Measurements from ENCODE around the gene CEBPZ. TPM values are rescaled to one million over a fixed set of nuclear protein-coding genes. Genes with fewer than 3 reads are reported as not detected.

CEBPZ gene
- total RNA-seq, 2 donors from 2014 or later: 43.6 to 53.2 TPM

- intact Hi-C loops (cut with DNase I): no loop called here
- Histone ChIP-seq H3K9me3 (no peaks in the 10 kb centered on the region), H3K27me3 (no peaks in the 10 kb centered on the region), H3K27ac (no peak overlapping the region), H3K4me3 (no peak overlapping the region), H3K36me3 (peaks cover 6% of the 10 kb centered on the region), H3K4me1 (no peaks in the 10 kb centered on the region), H3K9ac (ENCODE audit: low read depth in 2 of 2, low read length in 2 of 2) (no peak overlapping the region)
- no peak for TF ChIP-seq CTCF (IDR thresholded peaks at IDR 0.05)
- no peak for DNase-seq
These were observed 36.3 kb upstream of the CEBPZ start for GRCh38 chr2:37267685-37268084.

GRCh38 chr2:37263839-37264238 lies 32.4 kb upstream of the CEBPZ start:
- intact Hi-C loops (cut with DNase I): no loop called here
- Histone ChIP-seq H3K36me3 (peaks cover 4% of the 10 kb centered on the region), H3K27ac (no peak overlapping the region), H3K9ac (ENCODE audit: low read depth in 2 of 2, low read length in 2 of 2) (no peak overlapping the region), H3K9me3 (no peaks in the 10 kb centered on the region), H3K4me1 (no peaks in the 10 kb centered on the region), H3K4me3 (no peak overlapping the region), H3K27me3 (no peaks in the 10 kb centered on the region)
- no peak for DNase-seq
- no peak for TF ChIP-seq CTCF (IDR thresholded peaks at IDR 0.05)

- intact Hi-C loops (cut with DNase I): no loop called here
- no peak overlapping the region for H3K9ac ChIP-seq (ENCODE audit: low read depth in 2 of 2, low read length in 2 of 2)
- no peak overlapping the region for H3K27ac ChIP-seq
- H3K4me1 ChIP-seq: no peaks in the 10 kb centered on the region
- H3K27me3 ChIP-seq: no peaks in the 10 kb centered on the region
- no peaks in the 10 kb centered on the region for H3K9me3 ChIP-seq
- DNase-seq: no peak
- H3K4me3 ChIP-seq: no peak overlapping the region
- no peaks in the 10 kb centered on the region for H3K36me3 ChIP-seq
- no peak for TF ChIP-seq CTCF (IDR thresholded peaks at IDR 0.05)
These were observed 31.1 kb upstream of the CEBPZ start for GRCh38 chr2:37262522-37262921.

GRCh38 chr2:37250869-37251740 lies 19.7 kb upstream of the CEBPZ start:
- Histone ChIP-seq H3K9me3 (no peaks in the 10 kb centered on the region), H3K27me3 (no peaks in the 10 kb centered on the region), H3K9ac (ENCODE audit: low read depth in 2 of 2, low read length in 2 of 2) (no peak overlapping the region), H3K4me3 (no peak overlapping the region), H3K4me1 (no peaks in the 10 kb centered on the region), H3K27ac (no peak overlapping the region), H3K36me3 (no peaks in the 10 kb centered on the region)
- no peak for TF ChIP-seq CTCF (IDR thresholded peaks at IDR 0.05)
- no peak for DNase-seq
- intact Hi-C loops (cut with DNase I): no loop called here

- H3K9me3 ChIP-seq: no peaks in the 10 kb centered on the region
- no peaks in the 10 kb centered on the region for H3K27me3 ChIP-seq
- H3K27ac ChIP-seq: no peak overlapping the region
- intact Hi-C loops (cut with DNase I): no loop called here
- no peak overlapping the region for H3K4me3 ChIP-seq
- no peak for DNase-seq
- no peaks in the 10 kb centered on the region for H3K4me1 ChIP-seq
- H3K9ac ChIP-seq (ENCODE audit: low read depth in 2 of 2, low read length in 2 of 2): no peak overlapping the region
- TF ChIP-seq CTCF (IDR thresholded peaks at IDR 0.05): no peak
- no peaks in the 10 kb centered on the region for H3K36me3 ChIP-seq
These were observed 14.8 kb upstream of the CEBPZ start for GRCh38 chr2:37246205-37246604.
